B cell (primary cell): ENCODE results near the gene SNCB.

Experiments used
- EZH2 ChIP-seq: IDR thresholded peaks from 2 replicates; pipeline ENCODE4 v1.6.1; 2012; ENCODE audit warnings: borderline replicate concordance, low read depth, mild to moderate bottlenecking, moderate library complexity, low read length; ENCODE audit not compliant: insufficient read depth, poor library complexity, severe bottlenecking
- TF ChIP-seq, protein P1 (sequence below): fragments of 200-600 bp; IDR thresholded peaks from one replicate; pipeline ENCODE4 v1.8.0; 2022; ENCODE audit warnings: antibody characterized with exemption, mild to moderate bottlenecking

DNA sequence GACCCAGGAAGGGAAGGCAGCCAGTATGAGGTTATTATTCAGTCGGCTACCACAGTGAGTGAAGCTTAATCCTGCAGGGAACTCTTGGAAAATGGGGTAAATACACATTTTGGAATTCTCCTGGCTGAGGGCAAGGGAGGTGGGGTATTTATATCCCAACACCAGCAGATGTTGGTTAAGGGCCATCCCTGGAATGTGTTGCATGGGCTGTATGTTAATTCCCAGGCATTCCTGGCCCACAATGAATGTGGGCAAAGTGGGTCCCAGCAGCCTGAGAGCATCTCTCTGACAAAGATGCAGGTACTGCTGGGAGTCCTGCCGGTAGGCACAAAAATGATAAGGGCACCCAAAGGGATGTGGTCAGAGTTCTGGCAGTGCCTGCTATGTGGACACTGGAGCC is 17.5 kb downstream of the SNCB start:
- TF ChIP-seq, protein P1, sequence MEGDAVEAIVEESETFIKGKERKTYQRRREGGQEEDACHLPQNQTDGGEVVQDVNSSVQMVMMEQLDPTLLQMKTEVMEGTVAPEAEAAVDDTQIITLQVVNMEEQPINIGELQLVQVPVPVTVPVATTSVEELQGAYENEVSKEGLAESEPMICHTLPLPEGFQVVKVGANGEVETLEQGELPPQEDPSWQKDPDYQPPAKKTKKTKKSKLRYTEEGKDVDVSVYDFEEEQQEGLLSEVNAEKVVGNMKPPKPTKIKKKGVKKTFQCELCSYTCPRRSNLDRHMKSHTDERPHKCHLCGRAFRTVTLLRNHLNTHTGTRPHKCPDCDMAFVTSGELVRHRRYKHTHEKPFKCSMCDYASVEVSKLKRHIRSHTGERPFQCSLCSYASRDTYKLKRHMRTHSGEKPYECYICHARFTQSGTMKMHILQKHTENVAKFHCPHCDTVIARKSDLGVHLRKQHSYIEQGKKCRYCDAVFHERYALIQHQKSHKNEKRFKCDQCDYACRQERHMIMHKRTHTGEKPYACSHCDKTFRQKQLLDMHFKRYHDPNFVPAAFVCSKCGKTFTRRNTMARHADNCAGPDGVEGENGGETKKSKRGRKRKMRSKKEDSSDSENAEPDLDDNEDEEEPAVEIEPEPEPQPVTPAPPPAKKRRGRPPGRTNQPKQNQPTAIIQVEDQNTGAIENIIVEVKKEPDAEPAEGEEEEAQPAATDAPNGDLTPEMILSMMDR, result no peak
- no peak for TF ChIP-seq EZH2
